HG02759 (cell line): ENCODE data around the gene YY2.
"Not testable (repeated sequence)": the region's sequence is repeated elsewhere in the genome, so short reads cannot be mapped to it uniquely, and the experiment has no call there.

Experiments used
- ATAC-seq: cut with Tn5 transposase; IDR thresholded peaks from one replicate; pipeline ENCODE4 v1.9.1; 2021; ENCODE audit warnings: mild to moderate bottlenecking, moderate library complexity; ENCODE audit not compliant: unreplicated experiment

Gene YY2

GRCh38 chrX:21873063-21873775 is 17.4 kb downstream of the YY2 start:
- ATAC-seq, result no peak

GRCh38 chrX:21874182-21874581 is 18.4 kb downstream of the YY2 start:
- ATAC-seq, result not testable (repeated sequence)

- no peak for ATAC-seq
Measured at GRCh38 chrX:21875013-21875412, 19.2 kb downstream of the YY2 start.

- ATAC-seq, result no peak
Measured at GRCh38 chrX:21881881-21882574, 26.2 kb downstream of the YY2 start.

- no peak for ATAC-seq
Measured at GRCh38 chrX:21883258-21883657, 27.5 kb downstream of the YY2 start.

GRCh38 chrX:21885568-21885967 is 29.8 kb downstream of the YY2 start:
- ATAC-seq, result no peak

DNA sequence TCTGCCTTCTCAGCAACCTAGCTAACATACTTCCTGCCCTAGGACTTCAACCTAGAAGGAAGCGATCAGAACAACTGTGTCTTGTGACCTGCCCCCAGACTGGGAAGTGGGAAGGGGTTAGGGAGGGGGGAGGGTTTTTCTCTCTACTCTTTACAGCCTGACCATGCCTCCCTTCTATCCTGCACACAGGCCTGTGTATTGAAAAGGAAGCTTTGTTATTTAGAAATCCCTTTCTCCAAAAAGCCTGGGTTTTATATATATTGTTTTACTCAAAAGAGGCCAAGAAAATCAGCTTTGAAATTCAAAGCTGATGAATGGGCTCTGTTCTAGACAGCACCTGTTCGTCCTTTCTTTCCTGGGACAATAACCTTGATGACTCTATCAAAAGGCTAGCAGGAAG is 49.5 kb downstream of the YY2 start:
- ATAC-seq, result no peak

DNA sequence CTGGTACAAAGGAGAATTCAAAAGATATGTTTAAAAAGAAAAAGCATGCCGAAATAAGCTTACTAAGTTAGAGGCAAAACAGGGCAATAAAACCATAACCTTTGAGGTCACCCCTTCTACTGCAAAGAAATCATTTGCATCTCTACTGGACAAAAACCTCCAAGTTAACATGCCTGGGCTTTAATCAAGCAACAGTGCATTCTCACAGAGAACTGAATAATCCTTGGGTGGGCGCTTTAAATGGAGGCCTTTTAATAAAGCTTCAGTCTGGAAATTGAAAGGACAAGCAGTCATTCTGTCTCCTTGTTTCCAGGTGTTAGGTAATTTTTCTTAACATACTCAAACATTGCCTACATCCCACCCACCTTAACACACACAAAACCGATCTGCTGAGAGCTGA is 50.2 kb downstream of the YY2 start:
- ATAC-seq, result no peak

- ATAC-seq, result no peak
Measured at GRCh38 chrX:21907260-21907659, 51.5 kb downstream of the YY2 start.
